ENCODE results near the gene ANGEL2. TPM values are rescaled to one million over a fixed set of nuclear protein-coding genes. Genes with fewer than 3 reads are reported as not detected.
"Not testable (repeated sequence)": the region's sequence is repeated elsewhere in the genome, so short reads cannot be mapped to it uniquely, and the experiment has no call there.

Gene ANGEL2
- total and polyA plus RNA-seq, 5 donors from 2014 or later, result 25.2 to 57.3 (median 35.2) TPM

DNA sequence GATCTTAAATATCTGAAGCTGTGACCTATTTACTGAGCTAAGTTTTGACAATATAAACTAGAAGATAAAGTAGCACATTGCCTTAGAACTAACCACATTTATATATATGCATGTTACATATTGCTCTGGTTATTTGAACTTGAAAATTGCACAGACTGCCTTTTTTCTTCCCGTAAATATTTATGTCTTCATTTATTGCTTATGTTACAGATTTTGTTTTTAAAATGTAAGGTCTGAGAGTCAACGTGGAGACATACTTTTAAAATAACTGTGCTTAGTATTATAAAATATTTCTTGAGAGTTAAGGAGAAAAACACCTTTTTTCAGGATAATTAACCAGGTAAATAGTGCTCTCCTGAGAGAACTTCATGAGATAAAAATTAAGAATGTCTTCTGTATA lies 38.5 kb upstream of the ANGEL2 start:
- Histone ChIP-seq H3K36me3 (ENCODE audit: control insufficient read depth, insufficient read depth, low read length) (no peaks in the 10 kb centered on the region), H3K27me3 (ENCODE audit: control insufficient read depth, insufficient read depth, low read length) (peaks cover 4% of the 10 kb centered on the region), H3K9me3 (ENCODE audit: control insufficient read depth in 2 of 2, low read length in 2 of 2) (no peaks in the 10 kb centered on the region), H3K27ac (ENCODE audit: insufficient read depth, low read length, poor library complexity, severe bottlenecking) (no peak overlapping the region), H3K4me1 (ENCODE audit: control insufficient read depth, insufficient read depth, low read length, poor library complexity, severe bottlenecking) (peaks cover 19% of the 10 kb centered on the region), H3K4me3 (ENCODE audit: low read depth, low read length) (no peak overlapping the region)
- H3K9me3 Mint-ChIP-seq, result peaks cover 0 to 7% (median 1%) of the 10 kb centered on the region in 7 donors
- H3K4me1 Mint-ChIP-seq, result peaks cover 12 to 54% (median 36%) of the 10 kb centered on the region in 4 donors
- no peak for DNase-seq
- peaks cover 6% of the 10 kb centered on the region for H3K27me3 Mint-ChIP-seq
- no peak for ATAC-seq (ENCODE audit: low read depth in 2 of 2)
- peaks cover 14% of the 10 kb centered on the region for H3K36me3 Mint-ChIP-seq
- no peak overlapping the region for H3K4me3 Mint-ChIP-seq
- no peak overlapping the region for H3K27ac Mint-ChIP-seq

DNA sequence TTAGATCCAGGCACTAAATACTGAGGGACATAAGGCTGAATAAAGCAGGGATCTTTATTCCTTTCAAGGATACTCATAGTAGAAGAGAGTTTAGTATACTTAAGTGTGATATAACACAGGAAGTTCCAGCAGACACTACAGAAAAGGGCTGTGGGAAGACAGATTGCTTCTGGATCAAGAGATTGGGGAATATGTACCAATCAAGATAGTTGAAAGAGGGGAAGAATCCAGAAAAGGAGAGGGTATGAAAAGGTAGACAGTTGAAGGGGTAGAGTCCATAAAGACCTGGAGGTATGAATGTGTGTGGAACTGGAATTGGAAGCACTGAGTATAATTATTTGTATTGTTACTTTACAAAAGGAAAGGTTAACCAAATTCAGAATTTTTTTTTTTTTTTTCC lies 37.8 kb upstream of the ANGEL2 start:
- Histone ChIP-seq H3K4me1 (ENCODE audit: control insufficient read depth, insufficient read depth, low read length, poor library complexity, severe bottlenecking) (peaks cover 19% of the 10 kb centered on the region), H3K4me3 (ENCODE audit: low read depth, low read length) (no peak overlapping the region), H3K9me3 (ENCODE audit: control insufficient read depth in 2 of 2, low read length in 2 of 2) (no peaks in the 10 kb centered on the region), H3K36me3 (ENCODE audit: control insufficient read depth, insufficient read depth, low read length) (no peaks in the 10 kb centered on the region), H3K27ac (ENCODE audit: insufficient read depth, low read length, poor library complexity, severe bottlenecking) (no peak overlapping the region), H3K27me3 (ENCODE audit: control insufficient read depth, insufficient read depth, low read length) (peaks cover 7% of the 10 kb centered on the region)
- no peak for ATAC-seq (ENCODE audit: low read depth in 2 of 2)
- DNase-seq, result no peak
- peaks cover 17 to 54% (median 35%) of the 10 kb centered on the region in 4 donors for H3K4me1 Mint-ChIP-seq
- H3K27ac Mint-ChIP-seq, result no peak overlapping the region
- peaks cover 14% of the 10 kb centered on the region for H3K36me3 Mint-ChIP-seq
- peaks cover 12% of the 10 kb centered on the region for H3K27me3 Mint-ChIP-seq
- H3K9me3 Mint-ChIP-seq, result peaks cover 0 to 13% (median 3%) of the 10 kb centered on the region in 7 donors
- H3K4me3 Mint-ChIP-seq, result peak overlapping the region in 1 of 4 donors; percentile 85

DNA sequence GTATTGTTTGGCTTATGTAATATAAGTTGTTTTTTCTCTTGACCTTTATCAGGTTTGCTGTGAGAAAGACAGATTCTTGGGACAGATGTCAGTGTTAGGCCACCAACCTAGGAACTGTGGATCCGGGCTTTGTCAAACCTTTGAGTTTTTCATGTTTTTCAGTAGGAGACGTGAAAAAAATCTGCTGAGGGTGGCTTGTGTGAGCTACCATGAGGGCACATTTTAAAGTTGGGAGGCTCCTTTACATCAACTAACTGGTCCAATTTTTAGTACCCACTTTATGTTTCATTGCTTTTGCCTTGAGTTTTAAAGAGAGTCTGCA lies 36.2 kb upstream of the ANGEL2 start:
- Histone ChIP-seq H3K4me3 (ENCODE audit: low read depth, low read length) (peak overlapping the region; percentile 89), H3K36me3 (ENCODE audit: control insufficient read depth, insufficient read depth, low read length) (no peaks in the 10 kb centered on the region), H3K4me1 (ENCODE audit: control insufficient read depth, insufficient read depth, low read length, poor library complexity, severe bottlenecking) (peaks cover 19% of the 10 kb centered on the region), H3K27me3 (ENCODE audit: control insufficient read depth, insufficient read depth, low read length) (peaks cover 11% of the 10 kb centered on the region), H3K9me3 (ENCODE audit: control insufficient read depth in 2 of 2, low read length in 2 of 2) (no peaks in the 10 kb centered on the region), H3K27ac (ENCODE audit: insufficient read depth, low read length, poor library complexity, severe bottlenecking) (no peak overlapping the region)
- ATAC-seq (ENCODE audit: low read depth in 2 of 2), result no peak
- Mint-ChIP-seq H3K4me3 (peak overlapping the region; percentile 92 to 100 (median 96)), H3K36me3 (peaks cover 14% of the 10 kb centered on the region), H3K27me3 (peaks cover 26% of the 10 kb centered on the region), H3K9me3 (peaks cover 0 to 13% (median 3%) of the 10 kb centered on the region in 7 donors), H3K4me1 (peaks cover 17 to 44% (median 32%) of the 10 kb centered on the region in 4 donors), H3K27ac (peak overlapping the region; percentile 32 to 94 (median 86))
- DNase-seq, result no peak

DNA sequence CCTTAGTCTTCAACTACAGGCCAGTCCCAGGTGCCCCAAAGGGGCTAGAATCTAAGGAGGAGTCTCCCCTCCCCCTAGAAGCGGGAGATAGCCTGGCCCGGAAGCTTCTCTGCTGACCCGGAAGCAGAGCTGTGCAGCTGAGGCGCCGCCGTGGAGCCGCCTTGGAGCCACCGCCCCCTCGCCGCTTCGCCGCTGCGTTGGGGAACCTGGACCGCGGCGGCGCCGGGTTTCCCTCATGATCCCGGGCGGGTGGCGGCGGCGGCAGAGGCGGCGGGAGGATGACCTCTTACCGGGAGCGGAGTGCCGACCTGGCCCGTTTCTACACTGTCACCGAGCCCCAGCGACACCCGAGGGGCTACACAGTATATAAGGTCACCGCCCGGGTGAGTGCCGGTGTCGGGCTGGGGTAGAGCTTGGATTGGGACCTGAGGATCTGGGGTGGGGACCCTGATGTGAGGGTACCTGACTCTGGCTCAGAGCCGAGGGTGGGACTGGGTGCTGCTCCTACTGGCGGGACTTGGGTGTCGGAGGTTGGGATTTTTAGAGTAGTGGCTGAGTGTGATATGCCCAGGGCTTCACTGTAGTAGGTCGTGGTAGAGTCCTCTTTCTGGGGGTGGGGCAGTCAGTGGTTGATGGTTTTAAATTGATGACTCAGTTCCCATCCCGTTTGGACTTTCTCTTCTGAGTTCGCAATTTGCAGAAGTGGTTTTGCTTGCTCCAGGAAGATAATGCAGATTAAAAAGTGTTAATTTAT lies 35.6 kb upstream of the ANGEL2 start, which contains the start of gene RPS6KC1:
RPS6KC1 (plus strand) TSS at position 115 of the 754 bp plus-strand sequence; CDS start at position 279, 164 bp downstream.
- ATAC-seq (ENCODE audit: low read depth in 2 of 2) (peak; percentile 97 to 98), DNase-seq (peak; percentile 72 to 90 (median 78))
- H3K27ac ChIP-seq (ENCODE audit: insufficient read depth, low read length, poor library complexity, severe bottlenecking), result peak within 1 kb of the TSS; percentile 62
- Mint-ChIP-seq H3K4me1 (peaks cover 17 to 39% (median 32%) of the 10 kb centered on the region in 4 donors), H3K9me3 (peaks cover 0 to 13% (median 3%) of the 10 kb centered on the region in 7 donors), H3K27ac (peak within 1 kb of the TSS; percentile 86 to 96 (median 94)), H3K4me3 (peak within 1 kb of the TSS; percentile 92 to 100 (median 96)), H3K27me3 (peaks cover 29% of the 10 kb centered on the region), H3K36me3 (peaks cover 14% of the 10 kb centered on the region)
- no peaks in the 10 kb centered on the region for H3K9me3 ChIP-seq (ENCODE audit: control insufficient read depth in 2 of 2, low read length in 2 of 2)
- H3K4me3 ChIP-seq (ENCODE audit: low read depth, low read length), result peak within 1 kb of the TSS; percentile 89
- peaks cover 11% of the 10 kb centered on the region for H3K27me3 ChIP-seq (ENCODE audit: control insufficient read depth, insufficient read depth, low read length)
- H3K4me1 ChIP-seq (ENCODE audit: control insufficient read depth, insufficient read depth, low read length, poor library complexity, severe bottlenecking), result peaks cover 19% of the 10 kb centered on the region
- H3K36me3 ChIP-seq (ENCODE audit: control insufficient read depth, insufficient read depth, low read length), result no peaks in the 10 kb centered on the region

DNA sequence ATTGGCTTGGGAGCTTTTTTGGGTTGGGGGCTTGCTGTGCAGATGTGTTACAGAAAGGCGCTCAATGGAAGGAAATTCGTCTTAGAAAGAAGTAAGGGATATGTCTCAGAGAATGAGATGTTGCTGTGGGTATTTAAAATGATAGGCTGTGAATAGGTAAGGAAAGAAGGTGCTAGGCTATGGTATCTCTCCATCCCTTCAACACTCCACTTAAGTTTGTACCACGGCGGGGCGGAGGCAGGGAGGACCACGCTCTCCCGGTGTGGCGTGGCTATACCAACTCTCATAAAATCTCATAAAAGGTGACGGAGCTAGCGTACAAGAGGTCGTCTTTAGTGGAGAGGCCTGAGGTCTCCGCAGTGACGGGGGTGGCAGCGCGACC lies 35.1 kb upstream of the ANGEL2 start:
- Mint-ChIP-seq H3K27ac (peak overlapping the region; percentile 86 to 96 (median 94)), H3K36me3 (peaks cover 14% of the 10 kb centered on the region), H3K27me3 (peaks cover 34% of the 10 kb centered on the region), H3K4me1 (peaks cover 17 to 33% (median 30%) of the 10 kb centered on the region in 4 donors), H3K9me3 (peaks cover 0 to 13% (median 3%) of the 10 kb centered on the region in 7 donors), H3K4me3 (peak overlapping the region; percentile 92 to 100 (median 96))
- peak overlapping the region; percentile 83 for H3K4me3 ChIP-seq (ENCODE audit: low read depth, low read length)
- no peaks in the 10 kb centered on the region for H3K9me3 ChIP-seq (ENCODE audit: control insufficient read depth in 2 of 2, low read length in 2 of 2)
- ATAC-seq (ENCODE audit: low read depth in 2 of 2), result peak; percentile 19 to 25
- no peaks in the 10 kb centered on the region for H3K36me3 ChIP-seq (ENCODE audit: control insufficient read depth, insufficient read depth, low read length)
- DNase-seq, result no peak
- peak overlapping the region; percentile 62 for H3K27ac ChIP-seq (ENCODE audit: insufficient read depth, low read length, poor library complexity, severe bottlenecking)
- peaks cover 11% of the 10 kb centered on the region for H3K27me3 ChIP-seq (ENCODE audit: control insufficient read depth, insufficient read depth, low read length)
- H3K4me1 ChIP-seq (ENCODE audit: control insufficient read depth, insufficient read depth, low read length, poor library complexity, severe bottlenecking), result peaks cover 19% of the 10 kb centered on the region

DNA sequence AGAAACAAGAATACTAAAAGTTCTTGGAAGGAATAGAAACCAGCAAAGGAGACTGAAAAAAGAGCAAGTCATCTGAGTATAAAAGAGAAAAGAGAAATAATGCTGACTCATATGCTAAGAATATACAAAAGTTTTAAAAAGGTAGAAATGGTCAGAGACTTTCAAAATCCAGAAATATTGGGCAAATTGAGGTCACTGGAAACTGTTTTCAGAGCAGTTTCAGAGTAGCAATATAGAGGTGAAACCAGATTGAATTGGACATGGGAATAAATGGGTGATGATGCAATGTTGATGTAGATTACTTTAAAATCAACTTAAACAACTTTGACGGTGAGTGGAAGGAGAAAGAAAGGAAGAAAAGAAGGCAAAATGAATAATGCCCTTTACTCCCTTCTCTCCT lies 33.6 kb upstream of the ANGEL2 start:
- Histone ChIP-seq H3K4me1 (ENCODE audit: control insufficient read depth, insufficient read depth, low read length, poor library complexity, severe bottlenecking) (peaks cover 19% of the 10 kb centered on the region), H3K9me3 (ENCODE audit: control insufficient read depth in 2 of 2, low read length in 2 of 2) (no peaks in the 10 kb centered on the region), H3K27ac (ENCODE audit: insufficient read depth, low read length, poor library complexity, severe bottlenecking) (no peak overlapping the region), H3K27me3 (ENCODE audit: control insufficient read depth, insufficient read depth, low read length) (peaks cover 11% of the 10 kb centered on the region), H3K36me3 (ENCODE audit: control insufficient read depth, insufficient read depth, low read length) (no peaks in the 10 kb centered on the region), H3K4me3 (ENCODE audit: low read depth, low read length) (no peak overlapping the region)
- Mint-ChIP-seq H3K36me3 (peaks cover 10% of the 10 kb centered on the region), H3K27ac (no peak overlapping the region), H3K4me1 (peaks cover 17 to 28% (median 24%) of the 10 kb centered on the region in 4 donors), H3K9me3 (peaks cover 0 to 13% (median 3%) of the 10 kb centered on the region in 7 donors), H3K27me3 (peaks cover 43% of the 10 kb centered on the region), H3K4me3 (peak overlapping the region in 3 of 4 donors; percentile 23 to 92 (median 83))
- ATAC-seq (ENCODE audit: low read depth in 2 of 2) (no peak), DNase-seq (no peak)

DNA sequence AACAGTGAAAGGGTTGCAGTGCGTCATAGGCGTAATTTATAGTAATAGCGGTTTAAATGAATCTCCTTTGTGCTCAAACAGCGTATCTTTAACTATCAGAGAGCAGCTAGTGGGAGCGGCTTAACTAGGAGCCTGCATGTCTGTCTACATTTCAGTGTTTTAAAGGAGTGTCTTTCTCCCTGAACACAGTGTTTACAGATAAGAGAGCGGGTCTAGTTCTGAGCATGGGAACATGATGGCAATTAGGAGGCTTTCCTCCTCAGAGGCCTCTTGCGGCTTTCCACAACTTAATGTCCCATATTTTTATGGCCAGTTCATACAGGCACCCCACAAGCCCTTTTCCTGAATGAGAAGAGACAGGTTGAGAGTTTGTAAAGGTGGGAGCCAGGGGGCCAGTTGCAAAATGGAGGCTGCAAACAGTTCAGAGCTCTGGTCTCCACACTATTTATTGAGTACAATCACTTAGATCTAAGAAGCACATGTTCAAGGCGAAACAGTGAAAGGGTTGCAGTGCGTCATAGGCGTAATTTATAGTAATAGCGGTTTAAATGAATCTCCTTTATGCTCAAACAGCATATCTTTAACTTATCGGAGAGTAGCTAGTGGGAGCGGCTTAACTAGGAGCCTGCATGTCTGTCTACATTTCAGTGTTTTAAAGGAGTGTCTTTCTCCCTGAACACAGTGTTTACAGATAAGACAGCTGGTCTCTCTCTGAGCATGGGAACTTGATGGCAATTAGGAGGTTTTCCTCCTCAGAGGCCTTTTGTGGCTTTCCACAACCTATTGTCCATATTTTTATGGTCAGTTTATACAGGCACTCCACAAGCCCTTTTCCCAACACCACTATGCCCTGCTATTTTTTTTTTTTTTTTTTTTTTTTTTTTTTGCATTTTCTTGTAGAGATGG lies 29.9 kb upstream of the ANGEL2 start:
- not testable (repeated sequence) for DNase-seq; H3K27ac ChIP-seq (ENCODE audit: insufficient read depth, low read length, poor library complexity, severe bottlenecking); H3K4me3 Mint-ChIP-seq; H3K4me3 ChIP-seq (ENCODE audit: low read depth, low read length); H3K4me1 Mint-ChIP-seq; H3K27ac Mint-ChIP-seq; H3K4me1 ChIP-seq (ENCODE audit: control insufficient read depth, insufficient read depth, low read length, poor library complexity, severe bottlenecking); ATAC-seq (ENCODE audit: low read depth in 2 of 2); H3K36me3 ChIP-seq (ENCODE audit: control insufficient read depth, insufficient read depth, low read length); H3K9me3 ChIP-seq (ENCODE audit: control insufficient read depth in 2 of 2, low read length in 2 of 2); H3K36me3 Mint-ChIP-seq
- H3K9me3 Mint-ChIP-seq, result peaks cover 0 to 17% (median 3%) of the 10 kb centered on the region in 7 donors
- H3K27me3 ChIP-seq (ENCODE audit: control insufficient read depth, insufficient read depth, low read length), result peaks cover 12% of the 10 kb centered on the region
- H3K27me3 Mint-ChIP-seq, result peaks cover 71% of the 10 kb centered on the region

All from CD4-positive, CD25-positive, alpha-beta regulatory T cell (primary cell).